PFSK-1 (cell line): ENCODE data around the gene TRA2B.

Experiments
- FOXP2 ChIP-seq: optimal IDR thresholded peaks from 2 replicates; pipeline ENCODE3; 2011; ENCODE audit warnings: borderline replicate concordance, control low read depth, inconsistent platforms; ENCODE audit not compliant: insufficient read depth; ENCODE audit errors: extremely low read length, extremely low read depth
- POLR2AphosphoS5 ChIP-seq: IDR thresholded peaks from 2 replicates; pipeline ENCODE4 v1.6.1; 2012; ENCODE audit warnings: low read depth, mild to moderate bottlenecking, control low read depth, low read length, moderate library complexity

GRCh38 chr3:185878920-185879319, 58.9 kb downstream of the TRA2B start:
- no peak for TF ChIP-seq POLR2AphosphoS5
- no peak for TF ChIP-seq FOXP2
